Body of pancreas (tissue), 4 donors: ENCODE results near the gene BATF2. TPM values are rescaled to one million over a fixed set of nuclear protein-coding genes. Genes with fewer than 3 reads are reported as not detected.

ENCODE experiments used
- ATAC-seq: fragments of 150-250 bp; one replicate; pipeline ENCODE4 v1.9.1; 2016
- DNase-seq, 4 donors: peaks; one replicate each; pipeline ENCODE4 v3.0.0-alpha.2; 2019
- H3K27ac ChIP-seq, 4 donors: fragments of 200-600 bp; sonication (generic); 1 replicate in 3 of 4; 2 replicates in 1 of 4; pipeline versions ENCODE4 v1.5.1 to v1.6.1; 2016 to 2019; ENCODE audit warnings: mild to moderate bottlenecking in 1 of 4, mixed read lengths in 1 of 4, moderate library complexity in 1 of 4
- H3K27me3 ChIP-seq, 2 donors: fragments of 200-600 bp; sonication (generic); one replicate each; pipeline ENCODE4 v1.6.0; 2016; ENCODE audit warnings: mild to moderate bottlenecking in 1 of 2
- H3K36me3 ChIP-seq, 2 donors: fragments of 200-600 bp; sonication (generic); replicated peaks in 1 of 2; 2 replicates each; pipeline ENCODE4 v1.5.1; 2016; ENCODE audit warnings: low read depth in 2 of 2; ENCODE audit not compliant: insufficient read depth in 1 of 2
- H3K4me1 ChIP-seq: fragments of 200-600 bp; sonication (generic); one replicate; pipeline ENCODE4 v1.6.0; 2016
- H3K4me3 ChIP-seq, 2 donors: fragments of 200-600 bp; sonication (generic); 1 replicate in 1 of 2; 2 replicates in 1 of 2; pipeline ENCODE4 v1.5.1; 2016 to 2019
- H3K9me3 ChIP-seq, 3 donors: fragments of 200-600 bp; sonication (generic); 1 replicate in 2 of 3; 2 replicates in 1 of 3; pipeline ENCODE4 v1.5.1; 2016
- CTCF ChIP-seq, 7 experiments: fragments of 450-650 bp in 4 of 7; fragments of 200-600 bp in 3 of 7; sonication (generic) in 3 of 7; IDR thresholded peaks; one replicate each; pipeline ENCODE4 v1.5.1; 2016 to 2019; ENCODE audit warnings: antibody characterized with exemption in 7 of 7
- POLR2A ChIP-seq, 3 donors: fragments of 450-650 bp; IDR thresholded peaks; one replicate each; pipeline ENCODE4 v1.6.1; 2016; ENCODE audit warnings: antibody characterized with exemption in 3 of 3, mild to moderate bottlenecking in 2 of 3
- WGBS, 2 donors: methylation state at CpG; one replicate each; pipeline ENCODE4 v1.1.5; 2017; 5-methylcytosine and 5-hydroxymethylcytosine counted together
- intact Hi-C: fragments of 100-400 bp; cut with DNase I; formaldehyde crosslinking; loops from one replicate; pipeline ENCODE4 v1.15.1; 2023
- total RNA-seq, 2 donors: library from RNA; depleted of rRNA; stranded (reverse); fragments of >200 nt; gene quantifications; one replicate each; pipeline ENCODE4 v1.1.0, GENCODE V29; 2016

The BATF2 gene
- total RNA-seq, 2 donors from 2014 or later = 2.3 to 20.8 TPM

- peaks cover 18% of the 10 kb centered on the region for H3K4me1 ChIP-seq
- TF ChIP-seq CTCF (IDR thresholded peaks at IDR 0.05) = no peak
- no peak for TF ChIP-seq POLR2A (IDR thresholded peaks at IDR 0.05)
- no peak for ATAC-seq
Observed at GRCh38 chr11:65017937-65018336, 21.2 kb upstream of the BATF2 start.

GRCh38 chr11:65016705-65017104 is 19.9 kb upstream of the BATF2 start:
- no peaks in the 10 kb centered on the region for H3K27me3 ChIP-seq
- H3K27ac ChIP-seq = no peak overlapping the region
- DNase-seq (no peak), ATAC-seq (no peak)
- peaks cover 0 to 2% of the 10 kb centered on the region in 2 donors for H3K36me3 ChIP-seq
- no peak overlapping the region for H3K4me3 ChIP-seq
- 86 to 91% methylated on average over 4 of the region's 4 CpGs for WGBS, 2 donors
- intact Hi-C loops = no loop called here
- H3K4me1 ChIP-seq = peaks cover 22% of the 10 kb centered on the region
- TF ChIP-seq POLR2A (IDR thresholded peaks at IDR 0.05) (no peak), CTCF (IDR thresholded peaks at IDR 0.05) (no peak)
- no peaks in the 10 kb centered on the region for H3K9me3 ChIP-seq

More at GRCh38 chr11:65017937-65018336, 21.2 kb upstream of the BATF2 start:
- intact Hi-C loops = no loop called here
- no peak overlapping the region for H3K27ac ChIP-seq
- peaks cover 0 to 2% of the 10 kb centered on the region in 2 donors for H3K36me3 ChIP-seq
- no peaks in the 10 kb centered on the region for H3K9me3 ChIP-seq
- no peak for DNase-seq
- WGBS, 2 donors = 96 to 100% methylated on average over 6 of the region's 6 CpGs
- H3K27me3 ChIP-seq = no peaks in the 10 kb centered on the region
- no peak overlapping the region for H3K4me3 ChIP-seq

GRCh38 chr11:65014726-65015227 is 18.0 kb upstream of the BATF2 start:
- no peak for TF ChIP-seq POLR2A (IDR thresholded peaks at IDR 0.05)
- DNase-seq (peak in 1 of 4 donors; percentile 34), ATAC-seq (peak; percentile 2)
- intact Hi-C loops = no loop called here
- Histone ChIP-seq H3K27ac (peak overlapping the region; percentile 95 to 98 (median 95)), H3K9me3 (no peaks in the 10 kb centered on the region), H3K27me3 (no peaks in the 10 kb centered on the region), H3K4me1 (peaks cover 22% of the 10 kb centered on the region), H3K36me3 (peaks cover 0 to 2% of the 10 kb centered on the region in 2 donors), H3K4me3 (peak overlapping the region; percentile 64 to 66)
- 31 to 32% methylated on average over 13 to 23 of the region's 23 CpGs for WGBS, 2 donors

- Histone ChIP-seq H3K4me3 (peak within 1 kb of the TSS; percentile 64 to 66), H3K27ac (peak within 1 kb of the TSS; percentile 95 to 98 (median 95)), H3K36me3 (peaks cover 0 to 2% of the 10 kb centered on the region in 2 donors), H3K4me1 (peaks cover 22% of the 10 kb centered on the region), H3K9me3 (no peaks in the 10 kb centered on the region), H3K27me3 (no peaks in the 10 kb centered on the region)
- ATAC-seq = peak; percentile 87
- 0% methylated on average over 95 of the region's 96 CpGs; no CpG with 5 or more reads in 1 of the 2 donors for WGBS, 2 donors
- peak; percentile 85 to 91 (median 90) for DNase-seq
- peak in 2 of 3 donors; percentile 51 to 59 for TF ChIP-seq POLR2A (IDR thresholded peaks at IDR 0.05)
- peak; percentile 72 to 93 (median 92) for TF ChIP-seq CTCF (IDR thresholded peaks at IDR 0.05)
- intact Hi-C loops = no loop called here
Observed at GRCh38 chr11:65013888-65014725, 17.3 kb upstream of the BATF2 start, which contains the start of gene ARL2. TSS of gene ARL2 (plus strand) at chr11:65014160. CDS start at chr11:65014208, 48 bp downstream.

GRCh38 chr11:65013130-65013887 is 16.5 kb upstream of the BATF2 start:
- H3K27ac ChIP-seq = peak overlapping the region; percentile 95 to 98 (median 95)
- no peaks in the 10 kb centered on the region for H3K36me3 ChIP-seq
- intact Hi-C loops = no loop called here

More at GRCh38 chr11:65013130-65013887, 16.5 kb upstream of the BATF2 start:
- Histone ChIP-seq H3K9me3 (no peaks in the 10 kb centered on the region), H3K4me1 (peaks cover 22% of the 10 kb centered on the region), H3K4me3 (peak overlapping the region; percentile 64 to 66), H3K27me3 (no peaks in the 10 kb centered on the region)
- 7 to 13% methylated on average over 9 to 21 of the region's 22 CpGs for WGBS, 2 donors
- ATAC-seq = peak; percentile 88
- DNase-seq = peak; percentile 89 to 93 (median 92)
- TF ChIP-seq CTCF (IDR thresholded peaks at IDR 0.05) = peak; percentile 73 to 93 (median 84)
- TF ChIP-seq POLR2A (IDR thresholded peaks at IDR 0.05) = peak; percentile 35 to 81 (median 74)
